Measurements from ENCODE around the gene ZNF618. TPM values are rescaled to one million over a fixed set of nuclear protein-coding genes. Genes with fewer than 3 reads are reported as not detected.

ZNF618 gene
- polyA plus RNA-seq, 3 donors, result 0.53 to 1.9 (median 0.78) TPM

GRCh38 chr9:114077162-114077837, 201.2 kb downstream of the ZNF618 start:
- WGBS (ENCODE audit: insufficient coverage), result 38% methylated on average over 3 of the region's 7 CpGs
- TF ChIP-seq CTCF (IDR thresholded peaks at IDR 0.05), result no peak
- DNase-seq, result no peak
- H3K9ac ChIP-seq (ENCODE audit: insufficient read depth, low read length, poor library complexity, severe bottlenecking), result no peak overlapping the region
- H3K27me3 Mint-ChIP-seq (ENCODE audit: low read depth in 3 of 3), result peaks cover 5 to 19% (median 9%) of the 10 kb centered on the region in 3 donors
- H3K27me3 ChIP-seq (ENCODE audit: control insufficient read depth in 2 of 2, insufficient read depth in 2 of 2, low read length in 2 of 2), result peaks cover 0 to 9% of the 10 kb centered on the region in 2 donors
- no peak overlapping the region for H3K4me2 ChIP-seq (replicated peaks; ENCODE audit: extremely low read depth, low read length, poor library complexity, severe bottlenecking)
- no peak overlapping the region for H3K27ac ChIP-seq (ENCODE audit: low read depth in 1 of 2, low read length in 2 of 2)
- H3K36me3 Mint-ChIP-seq, result no peaks in the 10 kb centered on the region
- no peaks in the 10 kb centered on the region for H3K4me1 ChIP-seq (ENCODE audit: control insufficient read depth in 1 of 2, insufficient read depth in 2 of 2, low read length in 2 of 2)
- H3K36me3 ChIP-seq (replicated peaks in 1 of 2; ENCODE audit: control insufficient read depth in 1 of 2, insufficient read depth in 2 of 2, low read length in 2 of 2), result no peaks in the 10 kb centered on the region
- H3K9me3 Mint-ChIP-seq, result peaks cover 0 to 2% (median 0%) of the 10 kb centered on the region in 7 donors
- no peaks in the 10 kb centered on the region for H3K4me1 Mint-ChIP-seq
- H3K79me2 ChIP-seq (ENCODE audit: insufficient read depth, low read length), result no peaks in the 10 kb centered on the region
- H3K4me3 Mint-ChIP-seq, result no peak overlapping the region
- no peak overlapping the region for H3K27ac Mint-ChIP-seq
- H3K4me3 ChIP-seq (replicated peaks in 1 of 3; ENCODE audit: low read depth in 2 of 3, low read length in 3 of 3), result no peak overlapping the region
- intact Hi-C loops (cut with micrococcal nuclease), result no loop called here
- no peak overlapping the region for H2AFZ ChIP-seq (ENCODE audit: insufficient read depth, low read depth, low read length, poor library complexity, severe bottlenecking)
- no peaks in the 10 kb centered on the region for H3K9me3 ChIP-seq (replicated peaks in 1 of 2; ENCODE audit: control insufficient read depth in 1 of 2, insufficient read depth in 1 of 2, low read length in 2 of 2)
- H4K20me1 ChIP-seq (ENCODE audit: insufficient read depth, low read length), result no peaks in the 10 kb centered on the region

- H3K4me1 ChIP-seq (ENCODE audit: control insufficient read depth in 1 of 2, insufficient read depth in 2 of 2, low read length in 2 of 2), result no peaks in the 10 kb centered on the region
- no peaks in the 10 kb centered on the region for H4K20me1 ChIP-seq (ENCODE audit: insufficient read depth, low read length)
- DNase-seq, result no peak
- 76% methylated on average over 14 of the region's 16 CpGs for WGBS (ENCODE audit: insufficient coverage)
- no peaks in the 10 kb centered on the region for H3K36me3 ChIP-seq (replicated peaks in 1 of 2; ENCODE audit: control insufficient read depth in 1 of 2, insufficient read depth in 2 of 2, low read length in 2 of 2)
- Mint-ChIP-seq H3K4me1 (peaks cover 2% of the 10 kb centered on the region), H3K27ac (no peak within 1 kb of the TSS), H3K4me3 (no peak within 1 kb of the TSS), H3K36me3 (no peaks in the 10 kb centered on the region), H3K9me3 (no peaks in the 10 kb centered on the region), H3K27me3 (ENCODE audit: low read depth in 3 of 3) (peaks cover 5 to 18% (median 6%) of the 10 kb centered on the region in 3 donors)
- no peaks in the 10 kb centered on the region for H3K9me3 ChIP-seq (replicated peaks in 1 of 2; ENCODE audit: control insufficient read depth in 1 of 2, insufficient read depth in 1 of 2, low read length in 2 of 2)
- no peak within 1 kb of the TSS for H3K4me2 ChIP-seq (replicated peaks; ENCODE audit: extremely low read depth, low read length, poor library complexity, severe bottlenecking)
- H3K4me3 ChIP-seq (replicated peaks in 1 of 3; ENCODE audit: low read depth in 2 of 3, low read length in 3 of 3), result no peak within 1 kb of the TSS
- no peak within 1 kb of the TSS for H3K27ac ChIP-seq (ENCODE audit: low read depth in 1 of 2, low read length in 2 of 2)
- TF ChIP-seq CTCF (IDR thresholded peaks at IDR 0.05), result no peak
- no peaks in the 10 kb centered on the region for H3K79me2 ChIP-seq (ENCODE audit: insufficient read depth, low read length)
- no peak within 1 kb of the TSS for H3K9ac ChIP-seq (ENCODE audit: insufficient read depth, low read length, poor library complexity, severe bottlenecking)
- intact Hi-C loops (cut with micrococcal nuclease), result no loop called here
- peaks cover 0 to 9% of the 10 kb centered on the region in 2 donors for H3K27me3 ChIP-seq (ENCODE audit: control insufficient read depth in 2 of 2, insufficient read depth in 2 of 2, low read length in 2 of 2)
- H2AFZ ChIP-seq (ENCODE audit: insufficient read depth, low read depth, low read length, poor library complexity, severe bottlenecking), result no peak within 1 kb of the TSS
Measured at GRCh38 chr9:114078021-114078780, 202.1 kb downstream of the ZNF618 start, which contains the start of gene AMBP. Gene AMBP, minus strand, starts transcription at chr9:114078300. Its CDS starts 91 bp downstream, at chr9:114078209.

All from CD14-positive monocyte (primary cell).